AG10803 (cell line): ENCODE data around the gene TBCK.

Experiments
- DNase-seq: peaks from one replicate; pipeline ENCODE4 v3.0.0; 2010; ENCODE audit warnings: low read depth
- H3K4me3 ChIP-seq: 2 replicates; pipeline ENCODE4 v1.5.1; 2011; ENCODE audit warnings: mild to moderate bottlenecking, low read length, control low read depth
- CTCF ChIP-seq: conservative IDR thresholded peaks from 2 replicates; pipeline ENCODE4 v1.5.1; 2011; ENCODE audit warnings: mild to moderate bottlenecking, low read length, control low read depth, inconsistent platforms

TBCK gene

GRCh38 chr4:106299977-106300376 is 16.0 kb downstream of the TBCK start:
- H3K4me3 ChIP-seq: no peak overlapping the region
- no peak for DNase-seq
- no peak for TF ChIP-seq CTCF

GRCh38 chr4:106297245-106298035 is 18.6 kb downstream of the TBCK start:
- DNase-seq: no peak
- H3K4me3 ChIP-seq: no peak overlapping the region
- TF ChIP-seq CTCF: no peak

- H3K4me3 ChIP-seq: no peak overlapping the region
- no peak for DNase-seq
- no peak for TF ChIP-seq CTCF
Observed at GRCh38 chr4:106294062-106294461, 21.9 kb downstream of the TBCK start.

- TF ChIP-seq CTCF: no peak
- H3K4me3 ChIP-seq: no peak overlapping the region
- DNase-seq: no peak
Observed at GRCh38 chr4:106291678-106292077, 24.3 kb downstream of the TBCK start.

- no peak for DNase-seq
- no peak for TF ChIP-seq CTCF
Observed at GRCh38 chr4:106289737-106290136, 26.3 kb downstream of the TBCK start.

GRCh38 chr4:106287353-106287969 is 28.5 kb downstream of the TBCK start:
- DNase-seq: peak; percentile 92
- H3K4me3 ChIP-seq: no peak overlapping the region
- no peak for TF ChIP-seq CTCF

More at GRCh38 chr4:106289737-106290136, 26.3 kb downstream of the TBCK start:
- H3K4me3 ChIP-seq: no peak overlapping the region

- no peak for DNase-seq
- H3K4me3 ChIP-seq: no peak overlapping the region
- no peak for TF ChIP-seq CTCF
Observed at GRCh38 chr4:106286611-106287010, 29.4 kb downstream of the TBCK start.
